GM19351 (cell line): Measurements from ENCODE around the gene POFUT2.

ENCODE experiments used
- ATAC-seq: cut with Tn5 transposase; IDR thresholded peaks from one replicate; pipeline ENCODE4 v1.9.1; 2021; ENCODE audit warnings: mild to moderate bottlenecking, moderate library complexity; ENCODE audit not compliant: unreplicated experiment

Gene POFUT2

DNA sequence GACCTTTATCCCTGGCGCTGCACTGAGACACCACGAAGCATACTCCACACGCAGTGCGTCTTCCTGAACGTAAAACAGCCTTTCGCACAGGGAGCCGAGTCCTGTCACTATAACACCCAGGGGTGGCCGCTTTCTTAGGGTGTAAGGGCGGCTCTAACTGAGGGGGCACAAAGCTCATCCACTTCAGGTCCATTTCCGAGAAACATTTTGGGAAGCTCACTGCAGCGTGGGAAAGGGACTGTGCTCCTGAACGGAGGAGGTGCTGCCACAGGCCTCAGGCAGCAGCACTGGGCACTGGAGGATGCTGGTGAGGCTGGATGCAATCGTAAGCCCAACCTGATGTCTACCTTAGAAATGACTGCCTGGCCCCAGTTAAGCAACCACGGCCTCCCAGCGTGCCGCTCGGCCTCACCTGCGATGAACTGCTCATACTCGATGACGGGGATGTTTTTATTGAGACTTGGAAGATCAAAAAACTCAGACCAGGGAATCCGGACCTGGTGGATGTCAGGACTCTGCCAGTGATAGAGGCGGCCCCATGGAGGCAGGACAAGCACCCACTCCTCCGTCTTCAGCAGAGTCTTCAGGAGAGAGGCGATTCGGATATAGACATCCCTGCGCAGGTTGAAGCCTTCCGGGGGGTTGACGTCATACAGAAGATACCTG, 2.3 kb downstream of the POFUT2 start:
- ATAC-seq: no peak

DNA sequence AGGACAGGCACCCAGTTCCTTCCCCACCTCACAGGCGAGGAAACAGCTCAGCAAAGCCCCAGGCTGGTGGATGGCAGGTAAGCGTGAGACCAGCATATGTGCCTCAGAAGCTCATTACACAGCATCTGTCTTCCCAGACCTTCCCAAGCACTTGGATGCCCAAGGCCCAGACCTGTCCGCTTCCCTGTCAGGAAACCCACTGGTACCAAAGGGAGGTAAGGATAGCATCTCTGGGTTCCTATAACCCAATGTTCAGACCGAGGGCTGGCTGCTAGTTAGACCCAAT, 3.3 kb downstream of the POFUT2 start:
- ATAC-seq: no peak

DNA sequence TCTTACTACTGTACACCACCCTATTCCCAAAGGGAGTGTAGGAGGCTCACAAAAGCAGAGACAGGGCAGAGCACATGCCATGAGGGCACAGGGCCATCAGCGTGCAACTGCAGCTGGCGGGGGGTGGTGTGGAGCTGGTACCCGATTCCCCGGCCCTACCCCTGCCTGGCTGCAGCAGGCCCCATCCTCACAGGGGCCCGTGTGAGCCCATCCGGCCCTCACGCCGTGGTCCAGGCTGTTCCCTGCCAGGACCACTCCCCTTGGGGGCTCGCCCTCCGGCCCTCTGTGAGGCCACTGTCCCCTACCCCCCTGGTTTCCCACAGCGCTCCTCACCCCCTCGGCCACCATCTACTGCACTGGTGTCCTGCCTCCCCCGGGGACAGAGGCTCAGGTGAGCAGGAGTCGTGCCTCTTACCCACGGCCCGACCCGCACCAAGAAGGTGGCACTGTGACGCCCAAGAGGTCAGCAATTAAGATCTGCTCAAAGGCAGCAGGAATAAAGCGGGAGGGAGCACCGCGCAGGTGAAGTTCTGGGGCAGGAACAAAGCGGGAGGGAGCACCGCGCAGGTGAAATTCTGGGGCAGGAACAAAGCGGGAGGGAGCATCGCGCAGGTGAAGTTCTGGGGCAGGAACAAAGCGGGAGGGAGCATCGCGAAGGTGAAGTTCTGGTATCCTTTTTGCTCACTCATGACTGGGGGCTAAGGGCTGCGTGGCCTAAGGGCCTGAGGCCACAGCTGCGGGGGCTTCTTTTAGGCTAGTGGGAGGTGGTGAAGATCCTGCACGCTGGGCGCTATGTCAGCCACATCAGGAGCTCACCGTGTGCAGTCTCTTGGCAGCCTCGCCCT, 3.9 kb downstream of the POFUT2 start:
- ATAC-seq: no peak

DNA sequence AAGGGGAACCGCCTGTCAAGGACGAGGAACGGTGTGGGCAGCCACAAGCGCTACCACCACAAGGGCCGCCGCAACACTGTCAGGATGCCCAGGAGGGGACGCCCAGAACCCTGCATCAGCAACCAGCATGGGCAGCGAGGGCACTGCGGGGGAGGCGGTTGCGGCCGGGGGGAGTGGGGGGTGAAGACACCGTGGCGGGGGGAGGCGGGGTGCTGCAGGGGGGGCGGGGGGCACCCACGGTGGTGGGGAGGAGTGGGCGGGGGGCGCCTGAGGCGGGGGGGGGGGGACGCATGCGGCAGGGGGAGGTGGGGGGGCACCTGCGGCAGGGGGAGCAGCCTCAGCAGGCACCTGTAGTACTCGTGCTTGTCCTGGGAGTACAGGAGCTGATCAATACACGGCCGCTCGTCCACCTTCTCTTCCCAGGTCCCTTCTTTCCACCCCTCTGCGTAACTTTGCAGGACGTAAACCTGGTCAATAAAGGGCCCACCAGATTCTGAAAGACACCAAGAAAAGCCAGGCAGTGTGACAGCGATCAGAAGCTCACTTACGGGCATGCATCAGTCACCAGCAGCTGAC, 4.6 kb downstream of the POFUT2 start:
- no peak for ATAC-seq

DNA sequence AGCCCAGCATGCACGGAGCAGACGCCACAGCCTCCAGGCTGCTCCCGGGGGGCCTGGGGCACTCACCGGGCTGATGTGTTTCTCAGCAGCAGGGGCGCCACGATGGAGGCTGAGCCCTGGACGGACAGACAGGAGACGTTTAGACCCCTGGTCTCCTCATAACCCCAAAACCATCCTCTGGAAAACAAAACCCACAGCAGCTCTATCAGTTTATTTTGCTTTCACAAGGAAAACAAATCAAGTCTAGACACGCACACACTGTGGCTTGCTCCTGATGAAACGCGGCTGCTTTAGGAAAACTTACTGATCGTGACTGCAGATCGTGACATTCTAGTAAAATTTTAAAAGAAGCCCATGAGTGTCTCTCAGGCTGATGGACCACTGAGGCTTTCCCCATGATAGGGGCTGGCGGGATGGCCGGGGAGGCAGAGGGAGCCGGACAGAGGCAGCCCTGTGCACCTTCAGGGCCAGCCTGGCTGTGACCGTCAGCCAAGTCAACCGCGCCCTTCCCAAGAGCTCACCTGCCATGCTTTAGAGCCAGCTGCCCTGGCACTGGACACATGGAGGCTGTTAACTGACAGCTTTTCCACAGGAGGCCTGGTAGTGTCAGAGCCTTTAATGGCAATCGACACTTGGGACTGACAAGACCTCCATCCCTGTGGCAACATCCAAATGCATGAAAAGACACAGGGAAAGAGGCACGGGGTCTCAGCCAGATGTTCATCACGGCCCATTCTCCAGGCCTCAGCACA, 5.2 kb downstream of the POFUT2 start:
- ATAC-seq: no peak

GRCh38 chr21:45281411-45282282, 6.0 kb downstream of the POFUT2 start:
- no peak for ATAC-seq

GRCh38 chr21:45280969-45281368, 6.7 kb downstream of the POFUT2 start:
- no peak for ATAC-seq

DNA sequence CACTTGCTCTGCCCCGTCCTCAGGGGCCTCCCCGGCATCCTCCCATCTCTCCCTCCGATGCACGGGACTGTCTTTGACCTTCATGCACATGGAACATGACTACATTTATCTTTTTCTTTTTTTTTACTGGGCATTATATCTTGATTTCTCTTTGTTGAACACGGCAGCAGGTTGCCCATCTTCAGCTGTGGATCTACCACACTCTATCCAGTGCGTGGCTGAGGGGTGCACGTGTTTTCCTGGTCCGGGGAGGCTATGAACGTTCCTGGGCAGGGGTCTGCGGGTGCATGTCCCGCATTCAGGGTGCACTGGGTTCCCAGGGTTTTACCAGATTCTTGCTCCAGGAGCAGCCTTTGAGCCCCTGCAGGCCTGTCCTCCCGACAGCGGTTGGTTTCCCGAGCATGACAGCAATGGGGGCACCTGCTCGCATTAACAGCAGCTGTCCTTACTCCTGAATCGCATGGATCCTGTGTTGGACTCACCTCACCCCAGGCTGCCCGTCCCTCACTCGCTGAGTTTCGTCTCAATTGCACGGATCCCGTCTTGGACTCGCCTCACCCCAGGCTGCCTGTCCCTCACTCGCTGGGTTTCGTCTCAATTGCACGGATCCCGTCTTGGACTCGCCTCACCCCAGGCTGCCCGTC, 7.4 kb downstream of the POFUT2 start:
- no peak for ATAC-seq

DNA sequence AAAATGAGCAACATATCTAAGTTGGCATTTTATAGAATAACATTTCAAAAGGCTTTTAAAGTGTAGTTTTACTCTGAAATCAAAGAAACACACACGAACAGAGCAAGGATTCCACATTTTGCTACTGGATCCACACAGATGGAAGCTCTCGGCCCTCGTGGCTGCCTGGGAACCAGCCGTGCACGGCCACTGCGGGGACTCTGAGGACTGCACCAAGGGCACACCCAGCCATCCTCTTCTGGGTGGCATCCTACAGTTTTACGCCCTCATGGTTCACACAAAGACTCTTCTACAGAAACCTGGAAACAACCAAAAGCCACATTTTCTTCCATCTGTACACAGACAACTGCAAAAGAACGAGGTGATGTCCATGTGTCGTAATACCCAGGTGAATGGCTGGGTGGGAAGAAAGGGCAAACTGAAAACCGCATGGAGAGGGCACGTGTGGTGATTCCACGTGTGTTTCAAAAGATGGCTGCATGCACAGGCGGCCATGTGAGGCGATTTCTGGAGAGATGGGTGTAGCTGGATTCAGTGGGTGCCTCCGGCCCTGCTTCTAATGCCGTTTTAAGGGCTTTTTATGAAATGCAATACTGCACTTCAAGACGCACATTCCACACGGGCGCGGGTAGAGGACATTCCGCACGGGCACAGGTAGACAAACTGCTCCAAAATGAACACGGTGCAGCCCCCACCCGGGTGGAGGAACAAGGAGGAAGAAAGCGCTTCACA, 8.1 kb downstream of the POFUT2 start:
- no peak for ATAC-seq

DNA sequence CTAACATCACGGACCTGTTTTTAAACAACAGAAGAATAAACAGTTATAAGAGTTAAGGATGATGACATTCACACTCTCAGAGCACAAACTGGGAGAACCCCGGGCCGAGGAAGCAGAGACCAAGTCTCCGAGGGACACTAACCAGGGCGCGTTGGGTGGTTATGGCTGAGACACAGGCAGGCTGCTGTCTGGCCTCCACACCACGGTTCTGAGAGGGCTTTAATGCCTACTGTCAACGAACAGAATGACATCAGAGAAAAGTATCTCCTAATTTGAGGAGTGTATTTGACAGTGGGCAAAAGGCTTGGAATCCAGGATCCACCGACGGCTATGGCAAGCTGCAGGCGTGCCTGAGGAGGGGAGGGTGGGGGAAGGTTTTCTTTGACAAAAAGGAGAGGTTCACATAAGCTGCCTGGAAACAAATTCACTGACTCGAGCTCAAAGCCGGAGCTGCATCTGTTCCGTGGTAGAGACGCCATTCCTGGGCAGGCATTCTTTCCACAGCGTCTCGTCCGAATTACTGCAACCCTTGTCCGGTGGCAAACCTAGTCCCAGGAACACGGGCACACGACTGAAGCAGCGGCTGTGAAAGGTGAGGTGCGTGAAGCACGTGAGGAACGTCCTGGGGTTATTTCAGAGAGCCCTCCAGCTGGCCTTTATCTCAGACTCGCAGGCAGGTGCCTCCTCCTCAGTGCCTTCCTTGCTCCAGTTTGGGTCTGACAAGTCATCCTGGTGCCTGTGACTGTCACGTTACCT, 9.4 kb downstream of the POFUT2 start:
- ATAC-seq: no peak

DNA sequence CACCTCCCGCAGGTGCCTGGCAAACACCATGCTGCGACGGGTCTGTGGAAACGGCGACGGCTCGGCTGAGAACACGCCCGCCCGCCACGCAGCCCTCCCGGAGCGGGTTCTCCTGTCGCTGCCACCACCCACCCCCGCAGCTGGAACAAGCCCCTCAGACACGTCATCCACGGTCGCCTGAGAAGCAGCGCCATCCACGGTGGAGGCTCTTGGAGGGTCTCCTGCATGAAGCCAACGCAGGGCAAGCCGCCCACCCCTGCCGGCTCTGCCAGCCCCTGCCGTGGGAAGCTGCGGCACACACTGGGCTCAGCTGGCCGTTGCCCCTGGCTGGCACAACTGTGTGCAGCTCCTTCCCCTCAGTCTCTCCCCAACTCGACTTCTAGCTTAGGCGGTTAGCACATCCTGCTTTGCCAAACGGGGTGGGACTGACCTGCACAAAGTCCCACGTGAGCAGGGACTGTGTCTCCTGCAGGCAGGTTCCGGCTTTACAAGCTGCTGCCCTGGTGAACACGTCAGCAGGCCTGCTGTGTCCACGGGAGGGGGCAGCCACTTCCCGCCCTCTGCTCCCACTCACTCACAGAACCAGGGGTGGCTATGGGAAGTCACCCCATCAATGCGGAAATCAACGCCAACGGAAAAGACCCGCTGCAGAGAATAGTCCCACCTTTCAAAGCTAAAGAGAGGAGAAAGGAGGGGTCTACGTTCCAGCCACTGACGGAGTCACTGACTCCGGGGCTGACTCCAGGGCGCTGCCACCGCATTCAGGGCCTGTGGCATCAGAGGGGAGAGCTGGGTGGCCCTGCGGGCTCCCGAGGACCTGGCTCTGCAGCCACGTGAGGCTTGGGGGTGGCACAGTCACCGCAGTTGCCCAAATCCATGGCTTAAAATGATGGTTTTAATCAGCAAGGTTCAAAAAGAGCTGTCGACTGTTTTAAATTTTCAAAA, 10.3 kb downstream of the POFUT2 start:
- no peak for ATAC-seq

GRCh38 chr21:45276596-45276995, 11.1 kb downstream of the POFUT2 start:
- ATAC-seq: no peak

DNA sequence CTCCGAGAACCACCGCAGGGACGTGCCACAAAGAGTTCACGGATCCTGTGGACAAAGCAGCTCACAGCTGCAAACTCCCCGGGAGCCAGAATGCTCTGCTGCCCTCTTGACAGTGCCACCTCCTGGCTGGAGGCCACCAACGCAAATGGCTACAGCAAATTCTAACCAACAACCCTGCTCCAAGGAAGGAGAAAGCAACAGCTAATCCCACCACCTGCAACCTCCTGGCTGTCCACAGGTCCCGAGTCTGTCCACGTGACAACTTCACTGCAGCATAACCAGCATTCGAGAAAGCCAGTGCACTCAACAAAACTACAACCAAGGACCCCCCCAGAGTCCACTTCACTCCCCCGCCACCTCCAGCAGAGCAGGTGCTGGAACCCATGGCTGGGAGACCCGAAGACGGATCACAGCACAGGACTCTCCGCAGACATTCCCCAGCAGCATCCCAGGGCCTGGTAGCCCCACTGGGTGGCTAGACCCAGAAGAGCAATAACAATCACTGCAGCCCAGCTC, 17.3 kb downstream of the POFUT2 start:
- no peak for ATAC-seq

- ATAC-seq: no peak
Observed at GRCh38 chr21:45269861-45270260, 17.8 kb downstream of the POFUT2 start.

DNA sequence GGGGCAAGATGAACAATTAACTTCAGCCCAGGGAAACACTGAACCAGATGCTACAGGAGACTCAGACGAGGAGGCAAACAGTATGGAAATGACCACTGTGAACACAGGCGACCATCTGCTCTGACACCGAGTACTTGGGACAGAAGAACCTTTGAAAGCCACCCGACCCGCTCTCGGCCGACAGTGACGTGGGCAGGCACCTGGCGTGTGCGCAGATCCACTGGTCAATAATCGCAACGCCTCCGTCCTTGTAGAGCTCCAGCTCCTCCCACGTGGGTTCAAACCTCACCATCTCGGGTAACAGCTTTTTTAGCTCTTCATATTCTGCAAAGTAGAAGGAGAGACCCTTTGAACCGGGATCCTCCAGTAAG, 20.3 kb downstream of the POFUT2 start:
- no peak for ATAC-seq

DNA sequence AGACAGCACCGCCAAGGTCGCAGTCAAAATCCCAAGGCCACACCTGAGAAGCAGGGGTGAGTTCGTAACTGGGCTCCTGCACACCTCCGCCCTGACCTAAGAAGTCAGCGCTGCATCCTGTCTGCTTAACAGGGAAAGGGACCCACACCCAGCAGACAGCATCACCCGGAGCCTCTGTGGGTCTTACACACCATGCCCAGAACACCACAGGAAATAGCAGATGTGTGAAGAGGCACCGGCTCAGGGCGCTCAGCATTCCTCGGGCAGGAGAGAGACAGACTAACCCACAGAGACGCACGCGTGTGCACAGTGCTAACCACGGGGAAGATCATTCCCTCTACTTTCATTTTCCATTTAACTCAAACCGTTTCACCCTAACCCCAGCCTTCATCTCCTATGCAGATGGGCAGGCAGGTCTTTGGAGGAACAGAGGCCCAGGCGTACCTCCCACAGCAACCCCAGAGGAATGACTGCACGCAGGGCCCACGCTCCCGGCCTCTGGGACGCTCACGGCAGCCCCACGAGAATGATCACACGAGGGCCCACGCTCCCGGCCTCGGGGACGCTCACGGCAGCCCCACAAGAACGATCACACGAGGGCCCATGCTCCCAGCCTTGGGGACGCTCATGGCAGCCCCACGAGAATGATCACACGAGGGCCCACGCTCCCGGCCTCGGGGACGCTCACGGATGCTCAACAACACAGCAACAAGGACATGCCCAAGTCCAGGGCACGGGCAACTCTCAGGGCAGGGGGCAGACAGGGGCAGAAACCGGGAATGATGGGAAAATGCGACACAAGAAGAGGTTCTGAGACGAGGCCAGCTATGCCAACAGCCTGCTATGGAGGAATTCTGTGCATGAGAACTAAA, 20.9 kb downstream of the POFUT2 start:
- no peak for ATAC-seq
